Glutamatergic neuron (in vitro differentiated cells): Measurements from ENCODE around the gene CDK6. TPM values are rescaled to one million over a fixed set of nuclear protein-coding genes. Genes with fewer than 3 reads are reported as not detected.

Experiments used
- DNase-seq: peaks from one replicate; pipeline ENCODE4 v3.0.0; 2022
- H3K27ac Mint-ChIP-seq: one replicate; pipeline ENCODE4 v1.8.0; 2020; ENCODE audit warnings: mild to moderate bottlenecking, mixed read lengths, inconsistent platforms; ENCODE audit not compliant: unreplicated experiment
- H3K27me3 Mint-ChIP-seq: one replicate; pipeline ENCODE4 v1.8.0; 2020; ENCODE audit warnings: mild to moderate bottlenecking, moderate library complexity, mixed read lengths, inconsistent platforms; ENCODE audit not compliant: unreplicated experiment
- H3K36me3 Mint-ChIP-seq: one replicate; pipeline ENCODE4 v1.8.0; 2020; ENCODE audit warnings: mild to moderate bottlenecking, mixed read lengths, inconsistent platforms; ENCODE audit not compliant: unreplicated experiment
- H3K4me1 Mint-ChIP-seq: one replicate; pipeline ENCODE4 v1.8.0; 2020; ENCODE audit warnings: mild to moderate bottlenecking, low read depth, mixed read lengths, inconsistent platforms; ENCODE audit not compliant: unreplicated experiment
- H3K4me3 Mint-ChIP-seq: one replicate; pipeline ENCODE4 v1.8.0; 2020; ENCODE audit warnings: mild to moderate bottlenecking, mixed read lengths, inconsistent platforms; ENCODE audit not compliant: unreplicated experiment
- H3K9me3 Mint-ChIP-seq: one replicate; pipeline ENCODE4 v1.8.0; 2020; ENCODE audit warnings: mild to moderate bottlenecking, moderate library complexity, mixed read lengths, inconsistent platforms; ENCODE audit not compliant: unreplicated experiment
- CTCF ChIP-seq: fragments of 200-600 bp; sonication (generic); IDR thresholded peaks from one replicate; pipeline ENCODE4 v1.5.0; 2021; ENCODE audit not compliant: partially characterized antibody, unreplicated experiment
- total RNA-seq: library from RNA; stranded (reverse); fragmentation: NEBNext Ultra II Directional; extraction: Animal tissue kit (Norgen Biotek cat#: 25700); gene quantifications from one replicate; pipeline ENCODE4 v1.2.1, GENCODE V29; 2021; ENCODE audit not compliant: unreplicated experiment

CDK6 gene
- total RNA-seq, 1 donor from 2014 or later = 111 TPM

GRCh38 chr7:92557249-92557648 is 279.1 kb downstream of the CDK6 start:
- no peaks in the 10 kb centered on the region for H3K27me3 Mint-ChIP-seq
- DNase-seq = no peak
- no peaks in the 10 kb centered on the region for H3K9me3 Mint-ChIP-seq
- H3K36me3 Mint-ChIP-seq = no peaks in the 10 kb centered on the region
- no peak for TF ChIP-seq CTCF
- no peak overlapping the region for H3K27ac Mint-ChIP-seq
- H3K4me3 Mint-ChIP-seq = no peak overlapping the region
- no peaks in the 10 kb centered on the region for H3K4me1 Mint-ChIP-seq

Other genes with a start within 250 kb of the CDK6 start
- gene FAM133B, start 246.2 kb downstream of the CDK6 start, total RNA-seq = 25.0 TPM